ENCODE data around the gene ZBTB1. TPM values are rescaled to one million over a fixed set of nuclear protein-coding genes. Genes with fewer than 3 reads are reported as not detected.

ZBTB1 gene
- total RNA-seq, 2 experiments from 2014 or later: 146 to 147 TPM

GRCh38 chr14:64502887-64503433 is 1.6 kb upstream of the ZBTB1 start:
- Histone ChIP-seq H3K9me3 (ENCODE audit: control insufficient read depth in 1 of 2, insufficient read depth in 1 of 2, low read length in 2 of 2) (no peaks in the 10 kb centered on the region), H3K27ac (ENCODE audit: low read depth in 1 of 2, low read length in 2 of 2) (peak overlapping the region; percentile 98 to 100), H3K36me3 (ENCODE audit: insufficient read depth, low read length) (peaks cover 8% of the 10 kb centered on the region), H3K27me3 (ENCODE audit: control insufficient read depth in 1 of 2, insufficient read depth in 2 of 2, low read length in 2 of 2) (no peaks in the 10 kb centered on the region), H3K4me3 (ENCODE audit: low read length) (peak overlapping the region; percentile 96), H3K4me1 (ENCODE audit: insufficient read depth, low read length) (peaks cover 58% of the 10 kb centered on the region)
- peaks cover 58% of the 10 kb centered on the region for H3K36me3 Mint-ChIP-seq (ENCODE audit: low read depth)
- peak overlapping the region; percentile 100 for H3K27ac Mint-ChIP-seq
- peak overlapping the region; percentile 100 for H3K4me3 Mint-ChIP-seq
- ATAC-seq (ENCODE audit: poor library complexity): no peak
- peaks cover 4% of the 10 kb centered on the region for H3K27me3 Mint-ChIP-seq
- intact Hi-C loops (cut with DNase I, micrococcal nuclease): loop anchor here (1.0 to 10.0 kb wide), 7 partner anchors 8 to 858 kb away; partner anchors contain the start of genes MAX (in 2 of the 2), MTHFD1 (in 2 of the 2), WDR89 (in 2 of the 2) and CHURC1 (in 1 of the 2)
- peaks cover 72% of the 10 kb centered on the region for H3K4me1 Mint-ChIP-seq (ENCODE audit: low read depth)
- no peak for TF ChIP-seq CTCF (IDR thresholded peaks at IDR 0.05)
- no peaks in the 10 kb centered on the region for H3K9me3 Mint-ChIP-seq
- DNase-seq: peak in 11 of 14 experiments; percentile 15 to 60 (median 23)
- POLR2A ChIA-PET: interaction anchor here (0.6 to 6.5 kb wide), 21 partner anchors 7 to 860 kb away, joined by 3 to 112 read pairs (median 7); partner anchors contain the start of genes AKAP5, CHURC1, HSPA2 and MTHFD1
- CTCF ChIA-PET: interaction anchor here (1.0 to 3.2 kb wide), 5 partner anchors 8 to 73 kb away, joined by 3 to 44 read pairs (median 8); no protein-coding TSS in a partner anchor

GRCh38 chr14:64503434-64504309 is 898 bp upstream of the ZBTB1 start, which contains the start of gene ZBTB25:
TSS of gene ZBTB25 (minus strand) at chr14:64503838. CDS start at chr14:64490533, 13,305 bp downstream.
- H3K9me3 Mint-ChIP-seq: no peaks in the 10 kb centered on the region
- peaks cover 60% of the 10 kb centered on the region for H3K4me1 ChIP-seq (ENCODE audit: insufficient read depth, low read length)
- H3K36me3 ChIP-seq (ENCODE audit: insufficient read depth, low read length): peaks cover 5% of the 10 kb centered on the region
- H3K27ac Mint-ChIP-seq: peak within 1 kb of the TSS; percentile 100
- peaks cover 55% of the 10 kb centered on the region for H3K36me3 Mint-ChIP-seq (ENCODE audit: low read depth)
- intact Hi-C loops (cut with DNase I, micrococcal nuclease): loop anchor here (2.0 to 10.0 kb wide), 6 partner anchors 37 to 859 kb away; partner anchors contain the start of genes MAX (in 2 of the 2), MTHFD1 (in 2 of the 2), WDR89 (in 2 of the 2) and CHURC1 (in 1 of the 2)
- ChIA-PET CTCF (interaction anchor here (1.3 to 3.2 kb wide), 3 partner anchors 8 to 25 kb away, joined by 3 to 44 read pairs (median 8); no protein-coding TSS in a partner anchor), POLR2A (interaction anchor here (0.6 to 6.5 kb wide), 28 partner anchors 8 to 862 kb away, joined by 3 to 112 read pairs (median 6); partner anchors contain the start of genes AKAP5, CHURC1, HSPA2 and MTHFD1)
- H3K9me3 ChIP-seq (ENCODE audit: control insufficient read depth in 1 of 2, insufficient read depth in 1 of 2, low read length in 2 of 2): no peaks in the 10 kb centered on the region
- no peaks in the 10 kb centered on the region for H3K27me3 ChIP-seq (ENCODE audit: control insufficient read depth in 1 of 2, insufficient read depth in 2 of 2, low read length in 2 of 2)
- peak within 1 kb of the TSS; percentile 100 for H3K27ac ChIP-seq (ENCODE audit: low read depth in 1 of 2, low read length in 2 of 2)
- H3K27me3 Mint-ChIP-seq: peaks cover 4% of the 10 kb centered on the region
- H3K4me1 Mint-ChIP-seq (ENCODE audit: low read depth): peaks cover 77% of the 10 kb centered on the region
- H3K4me3 ChIP-seq (ENCODE audit: low read length): peak within 1 kb of the TSS; percentile 96
- H3K4me3 Mint-ChIP-seq: peak within 1 kb of the TSS; percentile 100
- no peak for TF ChIP-seq CTCF (IDR thresholded peaks at IDR 0.05)
- DNase-seq (peak; percentile 91 to 100 (median 94)), ATAC-seq (ENCODE audit: poor library complexity) (peak; percentile 64)

Data from CD4-positive, alpha-beta T cell (primary cell).